H9 (cell line): ENCODE results near the gene C6orf120. TPM values are rescaled to one million over a fixed set of nuclear protein-coding genes. Genes with fewer than 3 reads are reported as not detected.

Experiments
- DNase-seq: peaks from one replicate; pipeline ENCODE4 v3.0.0-alpha.2; 2017
- H2AFZ ChIP-seq: one replicate; pipeline ENCODE4 v1.6.1; 2013; ENCODE audit warnings: mild to moderate bottlenecking, low read length, control low read depth, moderate library complexity
- H2AK5ac ChIP-seq: 2 replicates; pipeline ENCODE4 v1.6.1; 2013; ENCODE audit warnings: low read length, control low read depth, mixed read lengths; ENCODE audit not compliant: insufficient read length
- H2BK120ac ChIP-seq: one replicate; pipeline ENCODE4 v1.6.1; 2013; ENCODE audit warnings: low read depth, mild to moderate bottlenecking, low read length, control low read depth, inconsistent platforms; ENCODE audit not compliant: poor library complexity, severe bottlenecking
- H2BK12ac ChIP-seq: 2 replicates; pipeline ENCODE4 v1.6.1; 2013; ENCODE audit warnings: low read length, control low read depth, mixed read lengths, low read depth; ENCODE audit not compliant: insufficient read length
- H2BK15ac ChIP-seq: 2 replicates; pipeline ENCODE4 v1.6.1; 2013; ENCODE audit warnings: low read depth, low read length, control low read depth
- H2BK20ac ChIP-seq: one replicate; pipeline ENCODE4 v1.6.1; 2013; ENCODE audit warnings: low read depth, mild to moderate bottlenecking, low read length, control low read depth, inconsistent platforms; ENCODE audit not compliant: poor library complexity, severe bottlenecking
- H2BK5ac ChIP-seq: 2 replicates; pipeline ENCODE4 v1.6.1; 2013; ENCODE audit warnings: low read length, control low read depth, mixed read lengths; ENCODE audit not compliant: insufficient read length
- H3K14ac ChIP-seq: 2 replicates; pipeline ENCODE4 v1.6.1; 2013; ENCODE audit warnings: low read length, control low read depth; ENCODE audit not compliant: insufficient read depth
- H3K18ac ChIP-seq: 2 replicates; pipeline ENCODE4 v1.6.1; 2013; ENCODE audit warnings: low read depth, mild to moderate bottlenecking, mixed read lengths, low read length, control low read depth; ENCODE audit not compliant: insufficient read length
- H3K23ac ChIP-seq: 2 replicates; pipeline ENCODE4 v1.6.1; 2013; ENCODE audit warnings: low read length, control low read depth, mixed read lengths, low read depth; ENCODE audit not compliant: insufficient read length
- H3K23me2 ChIP-seq: 2 replicates; pipeline ENCODE4 v1.6.1; 2013; ENCODE audit warnings: low read depth, mild to moderate bottlenecking, mixed read lengths, low read length, control low read depth; ENCODE audit not compliant: insufficient read length, poor library complexity, severe bottlenecking
- H3K27ac ChIP-seq: 2 replicates; pipeline ENCODE4 v1.5.1; 2013; ENCODE audit warnings: low read length, control low read depth, mixed read lengths, low read depth; ENCODE audit not compliant: insufficient read length
- H3K27me3 ChIP-seq: 2 replicates; pipeline ENCODE4 v1.6.1; 2013; ENCODE audit warnings: low read length, control low read depth, inconsistent platforms; ENCODE audit not compliant: insufficient read depth
- H3K4ac ChIP-seq: 2 replicates; pipeline ENCODE4 v1.6.1; 2013; ENCODE audit warnings: low read depth, mild to moderate bottlenecking, control low read depth, inconsistent platforms, low read length, moderate library complexity
- H3K4me1 ChIP-seq: 2 replicates; pipeline ENCODE4 v1.6.1; 2013; ENCODE audit warnings: low read length, control low read depth, inconsistent platforms; ENCODE audit not compliant: insufficient read depth
- H3K4me2 ChIP-seq: 2 replicates; pipeline ENCODE4 v1.6.1; 2013; ENCODE audit warnings: low read length, control low read depth, mixed read lengths; ENCODE audit not compliant: insufficient read length, insufficient read depth
- H3K56ac ChIP-seq: 2 replicates; pipeline ENCODE4 v1.6.1; 2013; ENCODE audit warnings: low read depth, mild to moderate bottlenecking, mixed read lengths, low read length, control low read depth; ENCODE audit not compliant: insufficient read length
- H3K79me1 ChIP-seq: 2 replicates; pipeline ENCODE4 v1.6.1; 2013; ENCODE audit warnings: low read depth, mild to moderate bottlenecking, moderate library complexity, low read length, control low read depth, inconsistent platforms; ENCODE audit not compliant: insufficient read depth, poor library complexity, severe bottlenecking
- H3K79me2 ChIP-seq: 2 replicates; pipeline ENCODE4 v1.6.1; 2013; ENCODE audit warnings: low read length, control low read depth, inconsistent platforms; ENCODE audit not compliant: insufficient read depth
- H3K9ac ChIP-seq: 2 replicates; pipeline ENCODE4 v1.6.1; 2013; ENCODE audit warnings: low read length, control low read depth, mixed read lengths; ENCODE audit not compliant: insufficient read length; ENCODE audit errors: extremely low read depth
- H3K9me3 ChIP-seq: one replicate; pipeline ENCODE4 v1.6.1; 2013; ENCODE audit warnings: low read depth, low read length, inconsistent platforms; ENCODE audit not compliant: control insufficient read depth
- H3T11ph ChIP-seq: one replicate; pipeline ENCODE4 v1.6.1; 2013; ENCODE audit warnings: mild to moderate bottlenecking, low read length, control low read depth, inconsistent platforms
- H4K20me1 ChIP-seq: one replicate; pipeline ENCODE4 v1.6.1; 2013; ENCODE audit not compliant: control insufficient read depth, insufficient read length, insufficient read depth
- H4K5ac ChIP-seq: 2 replicates; pipeline ENCODE4 v1.6.1; 2013; ENCODE audit warnings: low read depth, mild to moderate bottlenecking, mixed read lengths, low read length, control low read depth; ENCODE audit not compliant: insufficient read length
- H4K8ac ChIP-seq: replicated peaks from 2 replicates; pipeline ENCODE4 v1.6.1; 2013; ENCODE audit warnings: low read length, control low read depth, mixed read lengths, low read depth; ENCODE audit not compliant: insufficient read length
- H4K91ac ChIP-seq: 2 replicates; pipeline ENCODE4 v1.6.1; 2013; ENCODE audit warnings: low read depth, mild to moderate bottlenecking, moderate library complexity, mixed read lengths, low read length, control low read depth; ENCODE audit not compliant: insufficient read length
- H3K27ac Mint-ChIP-seq, 3 experiments: 2 replicates in 2 of 3; 3 replicates in 1 of 3; pipeline ENCODE4 v1.8.0; 2020 to 2021; ENCODE audit warnings: mixed read lengths in 3 of 3, mild to moderate bottlenecking in 1 of 3, moderate library complexity in 1 of 3
- H3K27me3 Mint-ChIP-seq: 2 replicates; pipeline ENCODE4 v1.8.0; 2021; ENCODE audit warnings: low read depth, mild to moderate bottlenecking, moderate library complexity, mixed read lengths
- H3K36me3 Mint-ChIP-seq, 3 experiments: 2 replicates in 2 of 3; 3 replicates in 1 of 3; pipeline ENCODE4 v1.8.0; 2020 to 2021; ENCODE audit warnings: low read depth in 3 of 3, mixed read lengths in 3 of 3; ENCODE audit not compliant: insufficient read depth in 1 of 3
- H3K4me1 Mint-ChIP-seq, 2 experiments: 2 replicates each; pipeline ENCODE4 v1.8.0; 2020; ENCODE audit warnings: mixed read lengths in 2 of 2
- H3K4me3 Mint-ChIP-seq, 2 experiments: 2 replicates in 1 of 2; 3 replicates in 1 of 2; pipeline ENCODE4 v1.8.0; 2020 to 2021; ENCODE audit warnings: mild to moderate bottlenecking in 2 of 2, mixed read lengths in 2 of 2, moderate library complexity in 1 of 2
- H3K9me3 Mint-ChIP-seq, 2 experiments: 2 replicates in 1 of 2; 3 replicates in 1 of 2; pipeline ENCODE4 v1.8.0; 2020; ENCODE audit warnings: mild to moderate bottlenecking in 2 of 2, mixed read lengths in 2 of 2, moderate library complexity in 1 of 2
- WGBS: extraction: QIAGEN DNeasy Blood & Tissue Kit; methylation state at CpG from one replicate; pipeline ENCODE4 v1.1.7; 2013; ENCODE audit warnings: missing lambda C conversion rate, low lambda C conversion rate, mixed read lengths; ENCODE audit not compliant: insufficient read length; ENCODE audit errors: extremely low coverage; 5-methylcytosine and 5-hydroxymethylcytosine counted together
- total RNA-seq: library from RNA; stranded (reverse); gene quantifications from 2 replicates; pipeline ENCODE4 v1.2.1, GENCODE V29; 2021
- TF ChIP-seq, protein P1 (sequence below): fragments of 200-600 bp; sonication (generic); conservative IDR thresholded peaks from 3 replicates; pipeline ENCODE4 v1.8.0; 2021; ENCODE audit warnings: antibody characterized with exemption, mild to moderate bottlenecking

The C6orf120 gene
- total RNA-seq, 1 experiment from 2014 or later, result 23.2 TPM

- H3K4me1 ChIP-seq, result no peaks in the 10 kb centered on the region; the same call in 1 of the 2 replicates
- no peak overlapping the region for H4K8ac ChIP-seq
- H3K23ac ChIP-seq, result no peak overlapping the region
- H3K4me2 ChIP-seq, result no peak overlapping the region
- Mint-ChIP-seq H3K27me3 (no peaks in the 10 kb centered on the region), H3K36me3 (peaks cover 42 to 65% (median 63%) of the 10 kb centered on the region in 3 experiments), H3K27ac (no peak overlapping the region), H3K4me3 (no peak overlapping the region), H3K4me1 (peaks cover 9% of the 10 kb centered on the region in 2 experiments), H3K9me3 (no peaks in the 10 kb centered on the region)
- H3K14ac ChIP-seq, result no peak overlapping the region
- H2BK15ac ChIP-seq, result no peak overlapping the region
- H3K4ac ChIP-seq, result no peak overlapping the region
- H2BK5ac ChIP-seq, result no peak overlapping the region
- no peak overlapping the region for H2BK12ac ChIP-seq
- H4K5ac ChIP-seq, result no peak overlapping the region
- no peak overlapping the region for H3K56ac ChIP-seq
- H3K27me3 ChIP-seq, result no peaks in the 10 kb centered on the region
- no peak overlapping the region for H3T11ph ChIP-seq
- no peak overlapping the region for H2AFZ ChIP-seq
- no peak overlapping the region for H4K91ac ChIP-seq
- no peak overlapping the region for H2BK20ac ChIP-seq
- no peak overlapping the region for H3K9ac ChIP-seq
- peaks cover 4% of the 10 kb centered on the region for H3K79me1 ChIP-seq
- no CpG with 5 or more reads among the region's 1 CpG for WGBS
- H3K79me2 ChIP-seq, result no peaks in the 10 kb centered on the region
- no peaks in the 10 kb centered on the region for H3K23me2 ChIP-seq
- TF ChIP-seq, protein P1, sequence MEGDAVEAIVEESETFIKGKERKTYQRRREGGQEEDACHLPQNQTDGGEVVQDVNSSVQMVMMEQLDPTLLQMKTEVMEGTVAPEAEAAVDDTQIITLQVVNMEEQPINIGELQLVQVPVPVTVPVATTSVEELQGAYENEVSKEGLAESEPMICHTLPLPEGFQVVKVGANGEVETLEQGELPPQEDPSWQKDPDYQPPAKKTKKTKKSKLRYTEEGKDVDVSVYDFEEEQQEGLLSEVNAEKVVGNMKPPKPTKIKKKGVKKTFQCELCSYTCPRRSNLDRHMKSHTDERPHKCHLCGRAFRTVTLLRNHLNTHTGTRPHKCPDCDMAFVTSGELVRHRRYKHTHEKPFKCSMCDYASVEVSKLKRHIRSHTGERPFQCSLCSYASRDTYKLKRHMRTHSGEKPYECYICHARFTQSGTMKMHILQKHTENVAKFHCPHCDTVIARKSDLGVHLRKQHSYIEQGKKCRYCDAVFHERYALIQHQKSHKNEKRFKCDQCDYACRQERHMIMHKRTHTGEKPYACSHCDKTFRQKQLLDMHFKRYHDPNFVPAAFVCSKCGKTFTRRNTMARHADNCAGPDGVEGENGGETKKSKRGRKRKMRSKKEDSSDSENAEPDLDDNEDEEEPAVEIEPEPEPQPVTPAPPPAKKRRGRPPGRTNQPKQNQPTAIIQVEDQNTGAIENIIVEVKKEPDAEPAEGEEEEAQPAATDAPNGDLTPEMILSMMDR, result no peak
- H3K18ac ChIP-seq, result no peak overlapping the region
- no peak for DNase-seq
- H2BK120ac ChIP-seq, result no peak overlapping the region
- no peak overlapping the region for H2AK5ac ChIP-seq
- H4K20me1 ChIP-seq, result no peaks in the 10 kb centered on the region
- H3K27ac ChIP-seq, result no peak overlapping the region
- no peaks in the 10 kb centered on the region for H3K9me3 ChIP-seq
Observed at GRCh38 chr6:169677096-169677495, 24.8 kb upstream of the C6orf120 start.
